ENCODE results near the gene EME1. TPM values are rescaled to one million over a fixed set of nuclear protein-coding genes. Genes with fewer than 3 reads are reported as not detected.
"Not testable (repeated sequence)": the region's sequence is repeated elsewhere in the genome, so short reads cannot be mapped to it uniquely, and the experiment has no call there.

Gene EME1, protein sequence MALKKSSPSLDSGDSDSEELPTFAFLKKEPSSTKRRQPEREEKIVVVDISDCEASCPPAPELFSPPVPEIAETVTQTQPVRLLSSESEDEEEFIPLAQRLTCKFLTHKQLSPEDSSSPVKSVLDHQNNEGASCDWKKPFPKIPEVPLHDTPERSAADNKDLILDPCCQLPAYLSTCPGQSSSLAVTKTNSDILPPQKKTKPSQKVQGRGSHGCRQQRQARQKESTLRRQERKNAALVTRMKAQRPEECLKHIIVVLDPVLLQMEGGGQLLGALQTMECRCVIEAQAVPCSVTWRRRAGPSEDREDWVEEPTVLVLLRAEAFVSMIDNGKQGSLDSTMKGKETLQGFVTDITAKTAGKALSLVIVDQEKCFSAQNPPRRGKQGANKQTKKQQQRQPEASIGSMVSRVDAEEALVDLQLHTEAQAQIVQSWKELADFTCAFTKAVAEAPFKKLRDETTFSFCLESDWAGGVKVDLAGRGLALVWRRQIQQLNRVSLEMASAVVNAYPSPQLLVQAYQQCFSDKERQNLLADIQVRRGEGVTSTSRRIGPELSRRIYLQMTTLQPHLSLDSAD
- 18.3 TPM for polyA plus RNA-seq (2012; ENCODE audit: missing spikeins)

- FAIRE-seq: peak; percentile 96
- peak; percentile 88 for DNase-seq (ENCODE audit: insufficient read length)
- TF ChIP-seq TAF1 (IDR thresholded peaks at IDR 0.05; ENCODE audit: borderline replicate concordance, low read depth, low read length) (peak; percentile 95), POLR2AphosphoS5 (IDR thresholded peaks at IDR 0.05; ENCODE audit: low read depth, low read length) (peak; percentile 97), POLR2A (IDR thresholded peaks at IDR 0.05; ENCODE audit: low read depth, low read length) (peak; percentile 99)
These were observed at the start of gene EME1, which contains the start of gene MRPL27 for GRCh38 chr17:50372758-50373556. EME1 (plus strand) TSS chr17:50373229; CDS start chr17:50375209, 1,980 bp downstream. MRPL27 (minus strand) TSS chr17:50373184; CDS start chr17:50373170, 14 bp downstream.

DNA sequence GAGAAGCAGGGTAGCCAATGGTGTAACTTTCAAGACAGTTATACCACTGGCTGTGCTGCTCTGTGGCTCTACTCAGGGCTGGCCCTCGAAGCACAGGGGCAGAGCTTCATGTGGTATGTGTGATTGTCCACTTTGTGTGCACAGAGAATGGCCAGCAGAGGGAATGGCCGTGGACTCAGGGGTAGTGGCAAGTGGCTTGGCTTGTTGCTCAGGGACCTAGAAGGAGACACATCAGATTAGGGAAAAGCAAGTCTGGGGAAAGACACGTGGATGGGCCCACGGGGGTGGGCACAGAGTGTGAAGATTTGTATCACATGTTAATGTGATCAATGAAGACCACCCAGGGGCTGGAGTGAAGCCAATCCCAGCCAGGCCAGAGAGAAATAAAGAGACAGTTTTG, 47.1 kb upstream of the EME1 start:
- FAIRE-seq (no peak), DNase-seq (ENCODE audit: insufficient read length) (no peak)
- TF ChIP-seq POLR2AphosphoS5 (IDR thresholded peaks at IDR 0.05; ENCODE audit: low read depth, low read length): no peak
- no peak for TF ChIP-seq POLR2A (IDR thresholded peaks at IDR 0.05; ENCODE audit: low read depth, low read length)
- no peak for TF ChIP-seq TAF1 (IDR thresholded peaks at IDR 0.05; ENCODE audit: borderline replicate concordance, low read depth, low read length)

- no peak for FAIRE-seq
- TF ChIP-seq POLR2A (IDR thresholded peaks at IDR 0.05; ENCODE audit: low read depth, low read length) (no peak), POLR2AphosphoS5 (IDR thresholded peaks at IDR 0.05; ENCODE audit: low read depth, low read length) (no peak), TAF1 (IDR thresholded peaks at IDR 0.05; ENCODE audit: borderline replicate concordance, low read depth, low read length) (no peak)
- no peak for DNase-seq (ENCODE audit: insufficient read length)
These were observed 46.1 kb upstream of the EME1 start for GRCh38 chr17:50326831-50327364.

DNA sequence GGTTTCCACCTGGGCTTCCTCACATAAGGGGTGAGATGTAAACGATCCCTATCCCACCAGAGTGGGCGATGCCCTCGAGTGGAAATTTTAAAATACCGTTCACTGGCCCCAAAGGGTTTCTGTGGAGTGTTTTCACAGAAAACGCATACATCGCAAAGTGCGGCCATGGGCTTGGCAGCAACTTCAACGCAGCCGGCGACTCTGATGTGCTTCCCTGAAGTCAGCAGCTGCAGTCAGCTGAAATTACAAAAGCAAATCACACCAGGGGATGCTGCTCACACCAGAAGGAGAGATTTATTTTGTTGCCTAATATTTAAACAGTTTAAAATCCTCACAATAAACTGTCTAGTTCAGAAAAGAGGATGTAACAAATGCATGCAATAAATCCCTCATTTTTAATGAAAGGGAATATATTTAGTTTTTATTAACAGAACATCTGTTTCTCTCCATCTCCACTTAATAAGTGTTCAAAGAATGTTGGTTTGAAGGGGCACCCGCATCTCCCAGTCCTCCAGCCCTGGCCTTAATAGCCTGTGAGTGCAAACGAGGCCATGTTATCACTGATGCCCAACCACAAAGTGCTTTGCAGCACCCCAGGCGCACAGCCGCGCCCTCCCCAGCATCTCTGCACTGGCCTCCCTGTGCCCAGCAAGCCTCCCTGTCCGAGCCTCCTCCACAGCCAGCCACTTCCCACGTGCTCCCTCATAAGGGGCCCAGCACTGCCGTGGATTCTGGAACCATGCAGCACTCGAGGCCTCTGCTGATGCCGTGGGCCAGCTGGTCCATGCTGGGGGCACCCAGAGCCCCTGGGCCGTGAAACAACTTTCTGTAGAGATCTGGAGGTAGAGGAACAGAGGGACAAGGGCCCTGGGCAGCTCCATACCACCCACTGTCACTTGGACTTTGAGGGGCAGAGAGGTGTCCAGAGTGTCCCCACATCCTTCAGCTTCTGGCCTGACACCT, 44.4 kb upstream of the EME1 start:
- no peak for FAIRE-seq
- DNase-seq (ENCODE audit: insufficient read length): no peak
- no peak for TF ChIP-seq POLR2A (IDR thresholded peaks at IDR 0.05; ENCODE audit: low read depth, low read length)
- TF ChIP-seq POLR2AphosphoS5 (IDR thresholded peaks at IDR 0.05; ENCODE audit: low read depth, low read length): no peak
- no peak for TF ChIP-seq TAF1 (IDR thresholded peaks at IDR 0.05; ENCODE audit: borderline replicate concordance, low read depth, low read length)

- DNase-seq (ENCODE audit: insufficient read length) (no peak), FAIRE-seq (no peak)
- TF ChIP-seq POLR2A (IDR thresholded peaks at IDR 0.05; ENCODE audit: low read depth, low read length): no peak
- no peak for TF ChIP-seq TAF1 (IDR thresholded peaks at IDR 0.05; ENCODE audit: borderline replicate concordance, low read depth, low read length)
- no peak for TF ChIP-seq POLR2AphosphoS5 (IDR thresholded peaks at IDR 0.05; ENCODE audit: low read depth, low read length)
These were observed 43.3 kb upstream of the EME1 start for GRCh38 chr17:50329716-50330115.

GRCh38 chr17:50330151-50330775, 42.8 kb upstream of the EME1 start:
- TF ChIP-seq TAF1 (IDR thresholded peaks at IDR 0.05; ENCODE audit: borderline replicate concordance, low read depth, low read length) (no peak), POLR2A (IDR thresholded peaks at IDR 0.05; ENCODE audit: low read depth, low read length) (no peak), POLR2AphosphoS5 (IDR thresholded peaks at IDR 0.05; ENCODE audit: low read depth, low read length) (no peak)

GRCh38 chr17:50331085-50331791, 41.8 kb upstream of the EME1 start:
- DNase-seq (ENCODE audit: insufficient read length): no peak
- no peak for TF ChIP-seq TAF1 (IDR thresholded peaks at IDR 0.05; ENCODE audit: borderline replicate concordance, low read depth, low read length)
- TF ChIP-seq POLR2A (IDR thresholded peaks at IDR 0.05; ENCODE audit: low read depth, low read length): no peak
- TF ChIP-seq POLR2AphosphoS5 (IDR thresholded peaks at IDR 0.05; ENCODE audit: low read depth, low read length): no peak
- no peak for FAIRE-seq

More at GRCh38 chr17:50330151-50330775, 42.8 kb upstream of the EME1 start:
- no peak for DNase-seq (ENCODE audit: insufficient read length)
- no peak for FAIRE-seq

- TF ChIP-seq TAF1 (IDR thresholded peaks at IDR 0.05; ENCODE audit: borderline replicate concordance, low read depth, low read length): no peak
- TF ChIP-seq POLR2A (IDR thresholded peaks at IDR 0.05; ENCODE audit: low read depth, low read length): no peak
- no peak for TF ChIP-seq POLR2AphosphoS5 (IDR thresholded peaks at IDR 0.05; ENCODE audit: low read depth, low read length)
- DNase-seq (ENCODE audit: insufficient read length) (no peak), FAIRE-seq (no peak)
These were observed 40.8 kb upstream of the EME1 start for GRCh38 chr17:50332196-50332595.

DNA sequence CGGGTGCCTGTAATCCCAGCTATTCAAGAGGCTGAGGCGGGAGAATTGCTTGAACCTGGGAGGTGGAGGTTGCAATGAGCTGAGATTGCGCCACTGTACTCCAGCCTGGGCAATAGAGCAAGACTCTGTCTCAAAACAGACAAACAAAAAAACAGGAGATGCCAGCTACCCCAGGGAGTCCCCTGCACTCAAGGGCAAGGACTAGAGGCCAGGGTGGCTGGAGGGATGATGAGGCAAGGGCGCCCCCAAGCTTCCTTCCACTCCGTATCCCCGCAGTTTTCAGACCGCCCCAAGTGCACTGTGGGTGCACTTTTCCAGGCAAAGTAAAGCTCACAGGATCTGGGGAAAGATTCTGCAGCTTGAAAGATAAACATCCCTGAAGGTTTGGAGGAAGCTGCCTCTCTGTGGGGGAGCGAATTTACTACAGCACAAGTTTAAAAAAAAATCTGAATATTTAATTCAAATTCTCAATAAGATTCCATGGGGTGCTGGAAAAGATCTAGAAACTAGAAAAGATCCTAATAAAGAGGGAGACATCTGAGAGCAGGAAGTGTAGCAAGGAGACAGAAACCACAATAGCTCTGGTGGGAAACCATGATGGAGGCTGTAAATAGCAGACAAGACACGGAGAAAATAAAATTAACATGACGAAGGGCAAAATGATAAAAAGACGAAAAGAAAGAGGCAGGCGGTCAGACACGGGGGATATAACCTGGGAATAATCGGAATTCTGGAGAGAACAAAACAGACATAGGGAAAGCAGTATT, 39.6 kb upstream of the EME1 start:
- not testable (repeated sequence) for DNase-seq (ENCODE audit: insufficient read length); FAIRE-seq

All from GM12892 (cell line).